Esophagus mucosa (tissue), 1 donor: ENCODE measurements around the gene EML6. TPM values are rescaled to one million over a fixed set of nuclear protein-coding genes. Genes with fewer than 3 reads are reported as not detected.

ENCODE experiments used
- ATAC-seq: fragments of 200-7000 bp; cut with Tn5 transposase; one replicate; pipeline ENCODE4 v1.9.1; 2020
- total RNA-seq: library from RNA; stranded (reverse); gene quantifications from one replicate; pipeline ENCODE4 v1.2.4, GENCODE V29; 2023
- donor health status: DM: yes; HTN: yes; CAD: no.

The EML6 gene
- total RNA-seq, 1 donor from 2014 or later: 5.2 TPM

GRCh38 chr2:54758951-54759350 lies 35.5 kb downstream of the EML6 start:
- peak; percentile 7 for ATAC-seq

- ATAC-seq: no peak
These were observed 36.8 kb downstream of the EML6 start for GRCh38 chr2:54760310-54760709.

GRCh38 chr2:54763636-54764291 lies 40.3 kb downstream of the EML6 start:
- ATAC-seq: no peak

GRCh38 chr2:54767921-54768320 lies 44.5 kb downstream of the EML6 start:
- peak; percentile 68 for ATAC-seq

- ATAC-seq: no peak
These were observed 45.4 kb downstream of the EML6 start for GRCh38 chr2:54768772-54769428.

GRCh38 chr2:54770211-54770610 lies 46.7 kb downstream of the EML6 start:
- ATAC-seq: no peak

GRCh38 chr2:54770676-54771075 lies 47.2 kb downstream of the EML6 start:
- ATAC-seq: no peak

- peak; percentile 86 for ATAC-seq
These were observed 47.9 kb downstream of the EML6 start for GRCh38 chr2:54771166-54771885.

- peak; percentile 80 for ATAC-seq
These were observed 48.6 kb downstream of the EML6 start for GRCh38 chr2:54772110-54772509.

- peak; percentile 69 for ATAC-seq
These were observed 49.1 kb downstream of the EML6 start for GRCh38 chr2:54772531-54772930.

- no peak for ATAC-seq
These were observed 49.8 kb downstream of the EML6 start for GRCh38 chr2:54773233-54773632.

- no peak for ATAC-seq
These were observed 50.4 kb downstream of the EML6 start for GRCh38 chr2:54773838-54774237.

- ATAC-seq: no peak
These were observed 52.2 kb downstream of the EML6 start for GRCh38 chr2:54775710-54776109.

GRCh38 chr2:54776494-54776893 lies 53.0 kb downstream of the EML6 start:
- no peak for ATAC-seq

- no peak for ATAC-seq
These were observed 59.9 kb downstream of the EML6 start for GRCh38 chr2:54783349-54783748.

- no peak for ATAC-seq
These were observed 63.8 kb downstream of the EML6 start for GRCh38 chr2:54787270-54787669.

- no peak for ATAC-seq
These were observed 64.4 kb downstream of the EML6 start for GRCh38 chr2:54787755-54788366.

- no peak for ATAC-seq
These were observed 66.4 kb downstream of the EML6 start for GRCh38 chr2:54789878-54790277.

- ATAC-seq: no peak
These were observed 68.4 kb downstream of the EML6 start for GRCh38 chr2:54791831-54792230.

GRCh38 chr2:54797307-54797706 lies 73.8 kb downstream of the EML6 start:
- no peak for ATAC-seq

GRCh38 chr2:54801352-54801751 lies 77.9 kb downstream of the EML6 start:
- ATAC-seq: no peak

- peak; percentile 88 for ATAC-seq
These were observed 80.6 kb downstream of the EML6 start for GRCh38 chr2:54803783-54804751.
